Activated CD8-positive, alpha-beta T cell treated with anti-CD3 and anti-CD28 coated beads, Interleukin-2, amount 10 ng/mL, durations not matched to agents 7 days and 5 days (primary cell): ENCODE measurements around the gene TBXAS1. TPM values are rescaled to one million over a fixed set of nuclear protein-coding genes. Genes with fewer than 3 reads are reported as not detected.

ENCODE experiments used
- ATAC-seq: fragments of 150-1000 bp; cut with Tn5 transposase; one replicate; pipeline ENCODE4 v1.10.0; 2021; ENCODE audit warnings: moderate library complexity
- CTCF ChIA-PET: fragments of 350-600 bp; sonication (Branson Sonifier 250); formaldehyde crosslinking; loops from one replicate; lab custom pipeline; 2021; ENCODE audit warnings: antibody characterized with exemption; lab: Charles Lee
- POLR2A ChIA-PET: fragments of 350-600 bp; sonication (Branson Sonifier 250); formaldehyde crosslinking; loops from one replicate; lab custom pipeline; 2021; ENCODE audit warnings: antibody characterized with exemption; lab: Charles Lee
- DNase-seq: peaks from one replicate; pipeline ENCODE4 v3.0.0-alpha.2; 2020
- H3K27ac Mint-ChIP-seq: one replicate; pipeline ENCODE4 v1.8.0; 2021; ENCODE audit warnings: mild to moderate bottlenecking, mixed read lengths
- H3K27me3 Mint-ChIP-seq: one replicate; pipeline ENCODE4 v1.8.0; 2021; ENCODE audit warnings: low read depth, mixed read lengths
- H3K36me3 Mint-ChIP-seq: one replicate; pipeline ENCODE4 v1.8.0; 2021; ENCODE audit warnings: low read depth, mixed read lengths
- H3K4me1 Mint-ChIP-seq: one replicate; pipeline ENCODE4 v1.8.0; 2021; ENCODE audit warnings: low read depth, mixed read lengths
- H3K4me3 Mint-ChIP-seq: one replicate; pipeline ENCODE4 v1.8.0; 2021; ENCODE audit warnings: mild to moderate bottlenecking, mixed read lengths
- H3K9me3 Mint-ChIP-seq: one replicate; pipeline ENCODE4 v1.8.0; 2022; ENCODE audit warnings: mixed read lengths; ENCODE audit not compliant: insufficient read depth
- total RNA-seq, 2 experiments: library from RNA; stranded (reverse); gene quantifications; one replicate each; pipeline ENCODE4 v1.2.3, GENCODE V29; 2021

TBXAS1 gene
- 1 to 10 TPM; 1.6 to 2.0 TPM for total RNA-seq

GRCh38 chr7:139829025-139829774, at the start of gene TBXAS1:
TBXAS1 (plus strand) TSS chr7:139829264; CDS start chr7:139829391, 127 bp downstream.
- H3K27me3 Mint-ChIP-seq: peaks cover 12% of the 10 kb centered on the region
- CTCF ChIA-PET: interaction anchor here (1.6 kb wide), 1 partner anchor 184 kb away, joined by 8 read pairs; no protein-coding TSS in a partner anchor
- peak within 1 kb of the TSS; percentile 41 for H3K27ac Mint-ChIP-seq
- H3K36me3 Mint-ChIP-seq: peaks cover 2% of the 10 kb centered on the region
- DNase-seq: no peak
- no peaks in the 10 kb centered on the region for H3K9me3 Mint-ChIP-seq
- POLR2A ChIA-PET: no interaction called here
- peaks cover 19% of the 10 kb centered on the region for H3K4me1 Mint-ChIP-seq
- ATAC-seq: peak; percentile 61
- H3K4me3 Mint-ChIP-seq: peak within 1 kb of the TSS; percentile 50

- H3K27ac Mint-ChIP-seq: no peak overlapping the region
- POLR2A ChIA-PET: interaction anchor here (0.6 kb wide), 1 partner anchor 14 kb away, joined by 3 read pairs; no protein-coding TSS in a partner anchor
- peaks cover 5% of the 10 kb centered on the region for H3K4me1 Mint-ChIP-seq
- no peak overlapping the region for H3K4me3 Mint-ChIP-seq
- ATAC-seq: no peak
- peaks cover 16% of the 10 kb centered on the region for H3K27me3 Mint-ChIP-seq
- no peaks in the 10 kb centered on the region for H3K36me3 Mint-ChIP-seq
- no peaks in the 10 kb centered on the region for H3K9me3 Mint-ChIP-seq
- CTCF ChIA-PET: interaction anchor here (5.4 kb wide), 1 partner anchor 137 kb away, joined by 24 read pairs; no protein-coding TSS in a partner anchor
- no peak for DNase-seq
These were observed 46.1 kb upstream of the TBXAS1 start for GRCh38 chr7:139782932-139783331.

- Mint-ChIP-seq H3K9me3 (no peaks in the 10 kb centered on the region), H3K27me3 (peaks cover 16% of the 10 kb centered on the region), H3K4me3 (no peak overlapping the region), H3K4me1 (peaks cover 2% of the 10 kb centered on the region), H3K36me3 (no peaks in the 10 kb centered on the region), H3K27ac (no peak overlapping the region)
- ChIA-PET POLR2A (interaction anchor here (0.6 kb wide), 1 partner anchor 15 kb away, joined by 3 read pairs; no protein-coding TSS in a partner anchor), CTCF (interaction anchor here (0.7 to 5.4 kb wide), 5 partner anchors 12 to 284 kb away, joined by 3 to 24 read pairs (median 5); no protein-coding TSS in a partner anchor)
- ATAC-seq (no peak), DNase-seq (no peak)
These were observed 45.2 kb upstream of the TBXAS1 start for GRCh38 chr7:139783647-139784385.

- H3K36me3 Mint-ChIP-seq: no peaks in the 10 kb centered on the region
- no peak overlapping the region for H3K4me3 Mint-ChIP-seq
- no peak for DNase-seq
- no peaks in the 10 kb centered on the region for H3K4me1 Mint-ChIP-seq
- ChIA-PET CTCF (interaction anchor here (0.7 to 5.4 kb wide), 5 partner anchors 11 to 183 kb away, joined by 3 to 24 read pairs (median 5); no protein-coding TSS in a partner anchor), POLR2A (no interaction called here)
- H3K9me3 Mint-ChIP-seq: no peaks in the 10 kb centered on the region
- ATAC-seq: no peak
- H3K27ac Mint-ChIP-seq: no peak overlapping the region
- peaks cover 9% of the 10 kb centered on the region for H3K27me3 Mint-ChIP-seq
These were observed 44.4 kb upstream of the TBXAS1 start for GRCh38 chr7:139784648-139785047.

- ChIA-PET POLR2A (no interaction called here), CTCF (no interaction called here)
- Mint-ChIP-seq H3K27ac (no peak overlapping the region), H3K36me3 (peaks cover 2% of the 10 kb centered on the region), H3K4me3 (no peak overlapping the region), H3K9me3 (peaks cover 2% of the 10 kb centered on the region), H3K27me3 (no peaks in the 10 kb centered on the region), H3K4me1 (no peaks in the 10 kb centered on the region)
- ATAC-seq (no peak), DNase-seq (no peak)
These were observed 37.7 kb upstream of the TBXAS1 start for GRCh38 chr7:139791316-139791715.

- POLR2A ChIA-PET: no interaction called here
- Mint-ChIP-seq H3K27me3 (peaks cover 4% of the 10 kb centered on the region), H3K9me3 (peaks cover 2% of the 10 kb centered on the region), H3K4me3 (no peak overlapping the region), H3K36me3 (peaks cover 2% of the 10 kb centered on the region), H3K27ac (no peak overlapping the region), H3K4me1 (peaks cover 5% of the 10 kb centered on the region)
- DNase-seq (no peak), ATAC-seq (no peak)
- CTCF ChIA-PET: no interaction called here
These were observed 31.5 kb upstream of the TBXAS1 start for GRCh38 chr7:139797607-139798006.

- H3K27ac Mint-ChIP-seq: no peak overlapping the region
- no peak overlapping the region for H3K4me3 Mint-ChIP-seq
- peaks cover 2% of the 10 kb centered on the region for H3K36me3 Mint-ChIP-seq
- ATAC-seq: no peak
- DNase-seq: no peak
- H3K9me3 Mint-ChIP-seq: peaks cover 8% of the 10 kb centered on the region
- CTCF ChIA-PET: no interaction called here
- peaks cover 5% of the 10 kb centered on the region for H3K4me1 Mint-ChIP-seq
- POLR2A ChIA-PET: no interaction called here
- H3K27me3 Mint-ChIP-seq: peaks cover 6% of the 10 kb centered on the region
These were observed 30.8 kb upstream of the TBXAS1 start for GRCh38 chr7:139798221-139798620.

GRCh38 chr7:139798892-139799291, 30.2 kb upstream of the TBXAS1 start:
- Mint-ChIP-seq H3K36me3 (peaks cover 2% of the 10 kb centered on the region), H3K27me3 (peaks cover 6% of the 10 kb centered on the region), H3K9me3 (peaks cover 6% of the 10 kb centered on the region), H3K4me1 (peaks cover 5% of the 10 kb centered on the region), H3K4me3 (no peak overlapping the region), H3K27ac (no peak overlapping the region)
- no peak for ATAC-seq
- no peak for DNase-seq
- POLR2A ChIA-PET: no interaction called here
- CTCF ChIA-PET: interaction anchor here (1.3 kb wide), 1 partner anchor 197 kb away, joined by 4 read pairs; no protein-coding TSS in a partner anchor

- DNase-seq (no peak), ATAC-seq (no peak)
- Mint-ChIP-seq H3K36me3 (peaks cover 2% of the 10 kb centered on the region), H3K4me1 (peaks cover 5% of the 10 kb centered on the region), H3K4me3 (no peak overlapping the region), H3K9me3 (peaks cover 11% of the 10 kb centered on the region), H3K27ac (no peak overlapping the region), H3K27me3 (peaks cover 6% of the 10 kb centered on the region)
- CTCF ChIA-PET: interaction anchor here (1.3 kb wide), 1 partner anchor 198 kb away, joined by 4 read pairs; no protein-coding TSS in a partner anchor
- POLR2A ChIA-PET: no interaction called here
These were observed 29.5 kb upstream of the TBXAS1 start for GRCh38 chr7:139799586-139799985.

- ChIA-PET CTCF (no interaction called here), POLR2A (no interaction called here)
- no peaks in the 10 kb centered on the region for H3K36me3 Mint-ChIP-seq
- ATAC-seq (no peak), DNase-seq (no peak)
- H3K27ac Mint-ChIP-seq: no peak overlapping the region
- peaks cover 9% of the 10 kb centered on the region for H3K27me3 Mint-ChIP-seq
- peaks cover 13% of the 10 kb centered on the region for H3K9me3 Mint-ChIP-seq
- H3K4me3 Mint-ChIP-seq: no peak overlapping the region
- H3K4me1 Mint-ChIP-seq: no peaks in the 10 kb centered on the region
These were observed 24.5 kb upstream of the TBXAS1 start for GRCh38 chr7:139804571-139804970.

GRCh38 chr7:139807009-139807408, 22.1 kb upstream of the TBXAS1 start:
- Mint-ChIP-seq H3K4me1 (peaks cover 5% of the 10 kb centered on the region), H3K9me3 (peaks cover 13% of the 10 kb centered on the region), H3K27me3 (peaks cover 11% of the 10 kb centered on the region), H3K36me3 (no peaks in the 10 kb centered on the region), H3K4me3 (no peak overlapping the region), H3K27ac (no peak overlapping the region)
- DNase-seq (no peak), ATAC-seq (no peak)
- POLR2A ChIA-PET: interaction anchor here (0.6 kb wide), 2 partner anchors 85 to 165 kb away, joined by 3 to 4 read pairs; no protein-coding TSS in a partner anchor
- CTCF ChIA-PET: no interaction called here
